Calu3 (cell line): ENCODE results near the gene RNF182. TPM values are rescaled to one million over a fixed set of nuclear protein-coding genes. Genes with fewer than 3 reads are reported as not detected.

Experiments
- BruUV-seq: library from RNA; stranded (reverse); fragments of 400-500 nt; replicated peaks from 2 replicates; lab custom pipeline; 2021; lab: Mats Ljungman, UMichigan
- CTCF ChIA-PET: fragments of 300-600 bp; sonication (Branson Sonifier 250); formaldehyde crosslinking; loops from one replicate; lab custom pipeline; 2022; ENCODE audit warnings: antibody characterized with exemption; lab: Charles Lee
- DNase-seq: peaks from one replicate; pipeline ENCODE4 v3.0.0; 2022
- H3K27ac Mint-ChIP-seq: one replicate; pipeline ENCODE4 v1.8.0; 2022; ENCODE audit warnings: mixed read lengths; ENCODE audit not compliant: unreplicated experiment
- H3K27me3 Mint-ChIP-seq: one replicate; pipeline ENCODE4 v1.8.0; 2022; ENCODE audit warnings: mixed read lengths; ENCODE audit not compliant: unreplicated experiment
- H3K36me3 Mint-ChIP-seq: one replicate; pipeline ENCODE4 v1.8.0; 2022; ENCODE audit warnings: mild to moderate bottlenecking, moderate library complexity, mixed read lengths; ENCODE audit not compliant: insufficient read depth, unreplicated experiment
- H3K4me1 Mint-ChIP-seq: one replicate; pipeline ENCODE4 v1.8.0; 2022; ENCODE audit warnings: mild to moderate bottlenecking, low read depth, mixed read lengths; ENCODE audit not compliant: unreplicated experiment
- H3K4me3 Mint-ChIP-seq: one replicate; pipeline ENCODE4 v1.8.0; 2022; ENCODE audit warnings: mild to moderate bottlenecking, low read depth, moderate library complexity, mixed read lengths; ENCODE audit not compliant: unreplicated experiment
- H3K9me3 Mint-ChIP-seq: one replicate; pipeline ENCODE4 v1.8.0; 2022; ENCODE audit warnings: low read depth, mixed read lengths; ENCODE audit not compliant: unreplicated experiment
- intact Hi-C: fragments of 100-400 bp; cut with micrococcal nuclease; formaldehyde crosslinking; loops from one replicate; pipeline ENCODE4 v1.10.0; 2022; ENCODE audit not compliant: unreplicated experiment
- total RNA-seq: library from RNA; stranded (reverse); gene quantifications from 2 replicates; pipeline ENCODE4 v1.2.3, GENCODE V29; 2022
- TF ChIP-seq, protein P1 (sequence below): fragments of 200-600 bp; IDR thresholded peaks from one replicate; pipeline ENCODE4 v1.8.0; 2022; ENCODE audit warnings: antibody characterized with exemption; ENCODE audit not compliant: unreplicated experiment

RNF182 gene
- total RNA-seq, 1 experiment from 2014 or later = 1.1 TPM

DNA sequence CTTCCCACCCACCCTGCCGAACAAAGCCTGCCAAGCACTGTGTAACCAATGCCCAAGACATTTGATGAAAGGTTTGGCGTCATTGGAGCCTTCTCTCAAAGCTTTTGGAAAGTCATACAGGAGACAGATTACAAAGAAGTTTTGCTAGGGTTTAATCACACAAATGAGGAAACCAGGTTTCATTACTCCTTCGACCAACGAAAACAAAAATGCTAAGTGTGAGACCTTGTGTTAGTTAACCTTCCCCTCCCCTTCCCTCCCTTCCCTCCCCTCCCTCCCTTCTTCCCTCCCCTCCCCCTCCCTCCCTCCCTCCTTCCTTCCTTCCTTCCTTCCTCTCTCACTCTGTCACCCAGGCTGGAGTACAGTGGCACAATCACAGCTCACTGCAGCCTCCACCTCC lies 96.7 kb downstream of the RNF182 start:
- Mint-ChIP-seq H3K27ac (no peak overlapping the region), H3K27me3 (no peaks in the 10 kb centered on the region), H3K4me1 (peaks cover 7% of the 10 kb centered on the region), H3K9me3 (no peaks in the 10 kb centered on the region), H3K4me3 (no peak overlapping the region), H3K36me3 (no peaks in the 10 kb centered on the region)
- intact Hi-C loops = no loop called here
- TF ChIP-seq, protein P1, sequence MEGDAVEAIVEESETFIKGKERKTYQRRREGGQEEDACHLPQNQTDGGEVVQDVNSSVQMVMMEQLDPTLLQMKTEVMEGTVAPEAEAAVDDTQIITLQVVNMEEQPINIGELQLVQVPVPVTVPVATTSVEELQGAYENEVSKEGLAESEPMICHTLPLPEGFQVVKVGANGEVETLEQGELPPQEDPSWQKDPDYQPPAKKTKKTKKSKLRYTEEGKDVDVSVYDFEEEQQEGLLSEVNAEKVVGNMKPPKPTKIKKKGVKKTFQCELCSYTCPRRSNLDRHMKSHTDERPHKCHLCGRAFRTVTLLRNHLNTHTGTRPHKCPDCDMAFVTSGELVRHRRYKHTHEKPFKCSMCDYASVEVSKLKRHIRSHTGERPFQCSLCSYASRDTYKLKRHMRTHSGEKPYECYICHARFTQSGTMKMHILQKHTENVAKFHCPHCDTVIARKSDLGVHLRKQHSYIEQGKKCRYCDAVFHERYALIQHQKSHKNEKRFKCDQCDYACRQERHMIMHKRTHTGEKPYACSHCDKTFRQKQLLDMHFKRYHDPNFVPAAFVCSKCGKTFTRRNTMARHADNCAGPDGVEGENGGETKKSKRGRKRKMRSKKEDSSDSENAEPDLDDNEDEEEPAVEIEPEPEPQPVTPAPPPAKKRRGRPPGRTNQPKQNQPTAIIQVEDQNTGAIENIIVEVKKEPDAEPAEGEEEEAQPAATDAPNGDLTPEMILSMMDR = no peak
- DNase-seq = no peak
- BruUV-seq = no TSS peak
- CTCF ChIA-PET = no interaction called here

DNA sequence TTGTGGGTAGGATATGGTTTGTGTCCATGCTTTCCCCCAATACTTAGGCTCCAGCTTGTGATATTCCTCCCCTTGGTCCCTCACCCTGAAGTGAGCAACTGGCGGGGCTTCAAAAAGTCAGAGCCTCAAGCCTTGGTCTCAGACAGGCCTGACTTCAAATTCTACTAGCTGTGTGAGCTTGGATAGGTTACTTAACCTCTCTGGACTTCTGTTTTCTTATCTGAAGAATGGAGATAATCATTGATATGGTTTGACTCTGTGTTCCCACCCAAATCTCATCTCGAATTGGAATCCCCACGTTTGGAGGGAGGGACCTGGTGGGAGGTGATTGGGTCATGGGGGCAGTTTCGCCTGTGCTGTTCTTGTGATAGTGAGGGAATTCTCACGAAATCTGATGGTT lies 97.9 kb downstream of the RNF182 start:
- H3K27ac Mint-ChIP-seq = no peak overlapping the region
- H3K36me3 Mint-ChIP-seq = no peaks in the 10 kb centered on the region
- CTCF ChIA-PET = no interaction called here
- no peaks in the 10 kb centered on the region for H3K9me3 Mint-ChIP-seq
- no peak for DNase-seq
- BruUV-seq = no TSS peak
- intact Hi-C loops = no loop called here
- peaks cover 7% of the 10 kb centered on the region for H3K4me1 Mint-ChIP-seq
- H3K4me3 Mint-ChIP-seq = no peak overlapping the region
- TF ChIP-seq, protein P1 = no peak
- no peaks in the 10 kb centered on the region for H3K27me3 Mint-ChIP-seq

GRCh38 chr6:14023855-14024254 lies 99.1 kb downstream of the RNF182 start:
- no peak for DNase-seq
- CTCF ChIA-PET = no interaction called here
- BruUV-seq = no TSS peak
- no peaks in the 10 kb centered on the region for H3K36me3 Mint-ChIP-seq
- H3K4me3 Mint-ChIP-seq = no peak overlapping the region
- intact Hi-C loops = no loop called here
- peaks cover 7% of the 10 kb centered on the region for H3K4me1 Mint-ChIP-seq
- TF ChIP-seq, protein P1 = no peak
- H3K27ac Mint-ChIP-seq = no peak overlapping the region
- H3K9me3 Mint-ChIP-seq = no peaks in the 10 kb centered on the region
- no peaks in the 10 kb centered on the region for H3K27me3 Mint-ChIP-seq

DNA sequence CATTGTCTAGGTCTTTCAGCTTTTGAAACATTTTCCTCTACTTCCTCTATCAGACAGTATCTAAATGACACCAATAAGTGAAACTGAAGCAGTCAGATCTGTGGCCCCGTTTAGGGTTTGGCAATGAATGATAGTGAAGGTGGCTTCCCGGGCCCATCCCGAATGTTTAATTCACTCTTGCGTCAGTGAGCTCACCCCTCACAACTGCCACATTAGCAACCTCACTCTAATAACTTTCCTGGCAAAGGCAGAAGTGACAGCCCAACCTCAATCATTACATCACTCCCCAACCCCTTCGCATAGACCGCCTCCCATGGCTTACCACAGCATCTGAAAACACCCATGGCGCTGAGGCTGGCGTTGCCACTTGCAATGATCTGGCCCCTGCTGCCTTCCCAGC lies 100.4 kb downstream of the RNF182 start:
- CTCF ChIA-PET = no interaction called here
- intact Hi-C loops = no loop called here
- TF ChIP-seq, protein P1 = no peak
- Mint-ChIP-seq H3K4me1 (peaks cover 7% of the 10 kb centered on the region), H3K27me3 (no peaks in the 10 kb centered on the region), H3K4me3 (no peak overlapping the region), H3K27ac (no peak overlapping the region), H3K36me3 (no peaks in the 10 kb centered on the region), H3K9me3 (no peaks in the 10 kb centered on the region)
- no peak for DNase-seq
- BruUV-seq = no TSS peak
